Measurements from ENCODE around the gene IQSEC3.
"Not testable (repeated sequence)": the region's sequence is repeated elsewhere in the genome, so short reads cannot be mapped to it uniquely, and the experiment has no call there.

IQSEC3 gene

DNA sequence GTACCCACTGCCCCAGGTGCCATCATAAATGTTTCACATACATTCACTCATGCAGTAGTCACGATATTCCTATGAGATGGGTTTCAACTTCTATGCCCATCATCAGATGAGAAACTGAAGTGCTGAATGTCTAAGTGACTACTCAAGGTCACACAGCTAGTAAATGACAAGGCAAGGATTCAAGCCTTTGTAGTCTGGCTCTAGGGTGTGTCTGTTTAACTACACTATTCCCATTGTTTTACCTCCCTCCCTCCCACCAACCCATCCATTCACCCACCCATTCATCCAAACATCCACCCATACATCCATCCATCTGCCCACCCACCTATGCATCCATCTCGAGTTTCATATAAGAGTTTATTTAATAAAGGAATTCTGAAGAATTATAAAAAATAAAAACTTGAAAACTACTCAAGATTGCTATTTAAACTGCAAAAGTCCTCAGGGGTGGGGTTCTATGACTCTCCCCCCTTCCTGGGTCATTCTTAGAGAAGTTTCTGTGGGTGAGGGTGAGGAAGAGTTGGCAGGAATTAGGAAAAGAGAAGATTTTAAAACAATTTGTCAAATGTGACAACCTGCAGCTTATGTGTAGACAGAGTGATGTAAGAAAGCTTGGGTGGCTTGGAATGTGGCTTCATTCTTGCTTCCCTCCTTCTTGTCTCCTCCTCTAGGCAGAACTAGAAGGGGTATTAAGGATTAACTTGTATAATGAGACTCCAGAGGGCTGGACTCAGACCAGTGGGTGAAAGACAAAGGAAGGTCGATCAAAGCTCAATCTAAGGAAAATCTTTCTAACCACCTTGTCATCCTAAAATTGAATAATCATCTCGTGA lies 13.4 kb upstream of the IQSEC3 start:
- DNase-seq, result not testable (repeated sequence)

DNA sequence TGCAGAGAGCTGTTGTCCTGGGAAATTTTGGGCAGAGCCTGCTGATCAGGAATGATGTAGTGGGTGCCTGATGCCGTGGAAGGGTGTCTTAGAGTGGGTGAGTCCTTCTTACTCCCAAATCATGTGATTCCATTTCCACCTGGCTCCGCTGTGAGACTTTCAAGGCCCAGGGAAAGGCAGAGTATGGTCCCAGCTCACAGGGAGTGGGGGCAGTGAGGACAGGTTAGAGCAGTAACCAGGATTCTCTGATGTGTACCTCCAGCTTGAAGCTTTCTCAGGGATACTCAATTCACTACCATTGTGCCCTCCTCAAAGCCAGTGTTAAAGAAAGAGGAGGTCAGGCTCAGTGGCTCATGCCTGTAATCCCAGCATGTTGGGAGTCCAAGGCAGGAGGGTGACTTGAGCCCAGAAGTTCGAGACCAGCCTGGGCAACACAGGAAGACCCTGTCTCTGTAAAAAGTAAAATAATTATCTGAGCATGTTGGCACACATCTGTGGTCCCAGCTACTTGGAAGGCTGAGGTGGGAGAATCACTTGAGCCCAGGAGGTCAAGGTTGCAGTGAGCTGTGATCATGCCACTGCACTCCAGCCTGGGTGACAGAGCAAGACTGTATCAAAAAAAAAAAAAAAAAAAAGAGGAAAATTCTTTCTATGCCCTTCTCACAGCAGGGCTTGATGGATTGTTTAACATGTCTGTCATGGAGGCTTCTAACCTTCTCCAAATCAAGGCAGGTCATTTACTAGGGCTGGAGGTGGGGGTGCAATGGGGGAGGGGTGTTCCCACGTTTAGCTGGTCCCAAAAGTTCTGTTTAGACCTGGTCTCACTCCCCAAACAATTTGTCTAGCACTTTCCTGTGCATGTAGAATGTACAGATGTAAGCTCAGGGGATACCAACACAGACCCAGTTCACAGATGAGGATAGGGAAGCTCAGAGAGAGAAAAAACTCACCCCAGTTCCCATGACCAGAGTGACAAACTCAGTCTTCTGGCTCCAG lies 12.5 kb upstream of the IQSEC3 start:
- DNase-seq, result no peak

DNA sequence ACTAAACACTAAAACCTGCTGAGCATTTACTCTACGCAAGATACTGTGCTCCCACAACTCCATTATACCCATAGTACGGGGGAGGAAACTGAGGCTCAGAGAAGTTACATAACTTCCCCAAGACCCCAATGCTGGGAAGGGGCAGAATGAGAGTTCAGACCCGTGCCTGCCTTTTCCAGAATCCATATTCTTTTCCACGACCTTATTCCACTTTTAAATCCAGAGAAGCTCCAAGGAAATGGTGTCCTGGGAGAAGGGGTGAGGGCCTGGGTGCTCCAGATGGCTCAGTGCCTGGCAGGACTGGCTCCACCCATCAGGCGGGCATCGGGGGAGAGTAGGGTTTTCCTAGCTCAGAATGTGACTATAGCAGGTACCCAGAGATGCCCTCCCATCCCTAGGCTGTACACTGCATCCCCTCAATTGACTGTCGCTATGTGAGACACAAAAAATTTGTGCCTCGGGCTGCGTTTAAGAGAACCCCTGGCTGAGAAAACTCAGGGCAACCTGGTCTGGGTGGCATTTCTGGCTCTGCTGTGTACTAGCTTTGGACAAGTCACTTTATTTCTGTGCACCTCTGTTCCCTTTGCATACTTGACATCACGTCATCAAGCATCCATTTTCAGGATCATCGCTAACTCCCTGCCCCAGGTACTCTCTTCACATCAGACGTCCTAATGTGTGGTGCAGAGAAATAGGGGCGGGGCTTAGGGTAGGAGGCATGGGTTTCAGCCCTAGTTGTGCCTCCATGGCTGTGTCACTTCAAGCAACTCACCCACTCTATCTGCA lies 11.6 kb upstream of the IQSEC3 start:
- DNase-seq, result no peak

DNA sequence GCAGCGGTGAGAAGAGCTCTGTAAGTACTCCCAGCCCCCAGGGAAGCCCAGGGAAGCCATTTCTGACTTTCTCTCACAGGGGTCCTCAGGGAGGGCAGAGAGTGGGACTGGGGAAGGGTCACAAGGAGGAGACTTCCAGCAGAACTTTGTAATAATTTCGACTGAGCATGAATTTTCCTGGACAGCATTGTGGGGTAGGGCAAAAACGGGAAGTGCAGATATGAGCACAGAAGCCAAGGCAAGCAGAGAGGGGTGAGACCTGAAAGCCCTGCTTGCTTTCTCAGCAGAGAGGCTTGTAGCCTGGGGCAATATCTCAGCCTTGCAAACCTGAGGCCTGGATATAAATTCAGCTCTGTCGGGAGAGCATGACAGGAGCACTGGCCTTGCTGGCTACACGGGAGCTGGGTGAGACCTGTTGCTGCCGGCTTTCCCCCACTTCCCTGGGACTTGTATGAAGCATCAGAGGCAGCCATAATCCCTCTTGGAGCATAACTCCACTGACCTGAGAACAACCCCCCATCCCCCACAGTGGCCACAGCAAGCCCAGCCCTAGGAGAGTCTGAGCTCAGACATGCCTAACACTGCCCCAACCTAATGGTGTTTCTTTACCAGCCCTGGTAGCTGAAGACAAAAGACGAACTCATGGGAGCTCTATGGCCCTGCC lies 9.8 kb upstream of the IQSEC3 start:
- peak; percentile 88 for DNase-seq

DNA sequence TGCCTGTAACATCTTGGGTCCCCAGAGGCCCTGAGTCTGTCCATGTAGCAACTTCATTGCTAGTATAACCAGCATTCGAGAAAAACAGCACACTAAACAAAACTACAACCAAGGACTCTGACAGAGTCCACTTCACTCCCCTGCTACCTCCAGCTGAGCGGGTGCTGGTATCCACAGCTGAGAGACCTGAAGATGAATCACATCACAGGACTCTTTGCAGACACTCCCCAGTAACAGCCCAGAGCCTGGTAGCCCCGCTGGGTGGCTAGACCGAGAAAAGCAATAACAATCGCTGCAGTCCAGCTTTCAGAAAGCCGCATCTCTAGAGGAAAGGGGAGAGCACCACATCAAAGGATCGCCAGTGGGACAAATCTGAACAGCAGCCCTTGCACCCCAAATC lies 9.0 kb upstream of the IQSEC3 start:
- no peak for DNase-seq

DNA sequence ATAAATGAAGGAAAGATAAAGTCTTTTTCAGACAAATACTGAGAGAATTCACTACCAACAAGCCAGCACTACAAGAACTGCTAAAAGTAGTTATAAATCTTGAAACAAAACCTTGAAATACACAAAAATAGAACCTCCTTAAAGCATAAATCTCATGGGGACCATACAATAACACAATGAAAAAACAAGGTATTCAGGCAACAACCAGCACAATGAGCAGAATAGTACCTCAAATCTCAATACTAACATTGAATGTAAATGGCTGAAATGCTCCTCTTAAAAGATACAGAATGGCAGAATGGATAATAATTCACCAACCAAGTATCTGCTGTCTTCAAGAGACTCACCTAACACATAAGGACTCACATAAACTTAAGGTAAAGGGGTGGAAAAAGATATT lies 7.7 kb upstream of the IQSEC3 start:
- DNase-seq, result no peak

DNA sequence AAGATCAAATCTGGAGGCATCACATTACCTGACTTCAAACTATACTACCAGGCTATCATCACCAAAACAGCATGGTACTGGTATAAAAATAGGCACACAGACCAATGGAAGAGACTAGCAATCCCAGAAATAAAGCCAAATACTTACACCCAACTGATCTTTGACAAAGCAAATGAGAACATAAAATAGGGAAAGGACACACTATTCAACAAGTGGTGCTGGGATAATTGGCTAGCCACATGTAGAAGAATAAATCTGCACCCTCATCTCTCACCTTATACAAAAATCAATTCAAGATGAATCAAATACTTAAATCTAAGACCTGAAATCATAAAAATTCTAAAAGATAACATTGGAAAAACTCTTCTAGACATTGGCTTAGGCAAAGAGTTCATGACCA lies 4.7 kb upstream of the IQSEC3 start:
- DNase-seq, result not testable (repeated sequence)

DNA sequence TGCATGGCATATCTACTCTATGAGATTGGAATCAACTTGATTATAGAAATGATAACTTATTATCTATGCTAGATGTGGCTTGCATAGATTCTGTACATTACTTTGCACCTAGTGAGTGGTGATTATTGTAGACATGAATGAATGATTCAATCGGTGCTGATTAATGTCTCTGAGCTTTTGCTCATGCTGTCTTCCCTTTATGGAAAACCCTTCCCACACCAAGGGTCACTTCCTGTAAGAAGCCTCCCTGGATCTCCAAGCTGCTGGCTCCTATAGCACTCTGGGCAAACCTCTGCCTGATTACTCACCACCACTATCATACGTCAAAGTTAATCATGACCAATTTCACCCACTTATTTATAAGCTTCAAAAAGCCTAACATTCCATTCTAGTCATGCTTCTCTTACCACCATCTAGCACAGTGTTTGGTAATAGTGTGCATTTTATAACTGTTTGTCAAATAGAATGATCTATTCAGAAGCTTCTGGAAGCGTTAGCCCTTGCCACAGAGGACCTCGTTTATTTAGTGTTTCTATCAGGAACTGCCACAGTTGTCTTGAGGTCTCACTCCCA lies 990 bp upstream of the IQSEC3 start:
- DNase-seq, result not testable (repeated sequence)

DNA sequence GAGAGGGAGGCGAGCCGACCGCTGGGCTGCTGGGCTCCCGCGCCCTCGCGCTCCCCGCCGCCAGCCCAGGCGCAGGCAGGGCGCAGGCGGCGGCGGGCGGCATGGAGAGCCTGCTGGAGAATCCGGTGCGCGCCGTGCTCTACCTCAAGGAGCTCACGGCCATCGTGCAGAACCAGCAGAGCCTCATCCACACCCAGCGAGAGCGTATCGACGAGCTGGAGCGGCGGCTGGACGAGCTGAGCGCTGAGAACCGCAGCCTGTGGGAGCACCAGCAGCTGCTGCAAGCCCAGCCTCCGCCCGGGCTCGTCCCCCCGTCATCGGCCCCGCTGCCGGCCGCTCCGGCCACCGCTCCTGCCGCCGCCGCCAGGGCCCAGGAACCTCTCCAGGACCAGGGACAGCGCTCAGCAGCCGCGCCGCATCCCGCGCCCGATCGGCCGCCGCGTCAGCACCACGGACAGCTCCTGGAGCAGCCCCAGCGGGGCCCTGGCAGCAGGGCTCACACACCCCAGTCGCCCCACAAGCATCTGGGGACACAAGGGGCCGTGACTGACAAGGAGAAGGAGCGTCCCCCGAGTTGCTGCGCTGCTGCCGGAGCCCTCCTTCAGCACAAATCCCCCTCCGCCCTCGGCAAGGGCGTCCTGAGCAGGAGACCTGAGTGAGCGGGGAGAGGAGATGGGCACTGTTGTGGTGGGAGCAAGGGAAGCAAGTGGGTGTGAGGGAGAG lies 376 bp downstream of the IQSEC3 start:
- DNase-seq, result not testable (repeated sequence)

DNA sequence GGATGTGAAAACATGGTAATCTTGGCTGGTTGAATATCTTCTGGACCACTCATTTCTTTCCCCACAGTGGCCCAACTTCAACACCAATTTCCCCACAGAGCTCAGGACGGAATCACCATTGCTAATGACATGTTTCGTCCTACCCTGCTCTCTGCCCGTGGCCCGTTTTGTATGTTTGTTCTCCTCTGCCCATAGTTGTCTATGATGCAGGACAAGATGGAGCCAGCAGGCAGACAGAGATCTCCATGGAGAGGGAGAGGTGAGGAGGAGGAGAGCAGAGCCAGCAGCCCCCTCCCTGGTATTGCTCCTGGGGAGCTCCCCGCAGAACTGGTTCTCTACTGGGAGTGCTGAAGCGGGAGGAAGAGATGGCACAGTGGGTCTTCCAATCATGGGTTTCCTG lies 3.1 kb downstream of the IQSEC3 start:
- not testable (repeated sequence) for DNase-seq

DNA sequence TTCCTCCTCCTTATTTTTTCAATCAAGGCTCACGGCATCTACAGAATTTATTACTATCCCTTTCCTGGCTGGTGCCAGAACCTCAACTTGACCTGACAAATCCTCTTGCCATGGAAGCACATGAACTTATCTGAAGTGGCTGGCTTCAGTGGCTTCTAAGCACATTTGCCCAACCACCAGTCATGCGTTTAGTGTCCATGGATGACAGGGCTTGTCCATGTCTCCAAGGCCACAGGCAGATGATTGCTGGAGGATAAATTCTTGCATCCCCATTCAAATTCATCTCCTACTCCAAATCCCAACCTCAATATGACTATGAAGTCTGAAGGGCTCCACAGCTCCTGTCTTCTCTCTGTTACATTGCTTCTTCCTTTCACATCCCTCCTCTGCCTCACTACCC lies 4.0 kb downstream of the IQSEC3 start:
- DNase-seq, result not testable (repeated sequence)

DNA sequence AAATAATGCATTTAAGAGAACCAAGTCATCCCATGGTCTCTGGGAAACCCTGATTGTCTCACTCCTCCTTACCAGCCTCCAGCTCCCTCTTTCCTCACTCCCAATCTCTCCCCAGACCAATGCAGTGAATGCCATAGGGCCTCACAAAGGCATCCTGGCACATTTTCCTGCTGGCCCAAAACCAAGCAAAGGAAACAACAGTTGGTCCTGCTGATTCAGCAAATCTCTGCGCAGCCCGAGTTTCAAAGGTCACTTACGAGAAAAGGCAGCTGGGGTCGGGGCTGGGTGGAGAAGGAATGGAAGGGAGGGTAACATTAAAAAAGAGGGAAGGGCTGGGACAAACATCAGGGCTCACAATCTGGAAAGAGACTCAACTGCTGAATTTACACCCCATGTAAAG lies 5.5 kb downstream of the IQSEC3 start:
- DNase-seq, result not testable (repeated sequence)

DNA sequence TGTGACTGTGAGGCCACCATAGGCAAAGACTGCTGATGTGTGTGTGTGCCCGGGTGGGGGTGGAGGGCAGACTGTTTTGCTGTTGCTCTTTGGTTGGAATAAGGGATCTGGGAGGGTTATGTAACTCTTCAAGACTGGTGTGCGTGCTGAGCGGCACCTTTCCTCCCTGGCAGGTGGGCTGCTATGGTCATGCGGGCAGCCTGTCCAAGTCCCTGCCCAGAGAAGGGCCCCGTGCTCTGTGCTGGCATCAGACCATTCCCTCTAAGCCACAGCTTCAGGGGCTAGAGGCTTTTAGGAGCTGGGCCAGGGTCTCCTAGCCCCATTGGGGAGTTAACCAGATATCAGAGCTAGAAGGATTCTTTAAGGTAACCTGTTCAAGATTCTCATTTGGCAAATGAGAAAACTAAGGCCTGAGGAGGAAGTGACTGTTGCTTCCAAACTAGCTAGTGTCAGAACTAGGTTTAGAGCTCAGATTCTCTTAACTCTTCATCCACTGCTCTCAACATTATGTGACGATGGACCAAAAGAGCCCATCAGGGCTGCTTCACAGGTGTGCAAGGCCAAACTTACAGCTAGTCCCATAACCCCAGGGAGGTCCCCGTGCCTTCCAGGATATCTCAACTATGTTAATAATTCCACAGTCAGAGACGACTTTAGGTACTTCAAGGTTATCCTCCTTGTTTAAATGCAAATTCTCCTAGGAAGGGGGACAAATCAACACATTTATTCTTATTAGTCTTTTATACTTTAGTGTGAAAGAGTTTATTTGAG lies 8.0 kb downstream of the IQSEC3 start:
- DNase-seq, result not testable (repeated sequence)

DNA sequence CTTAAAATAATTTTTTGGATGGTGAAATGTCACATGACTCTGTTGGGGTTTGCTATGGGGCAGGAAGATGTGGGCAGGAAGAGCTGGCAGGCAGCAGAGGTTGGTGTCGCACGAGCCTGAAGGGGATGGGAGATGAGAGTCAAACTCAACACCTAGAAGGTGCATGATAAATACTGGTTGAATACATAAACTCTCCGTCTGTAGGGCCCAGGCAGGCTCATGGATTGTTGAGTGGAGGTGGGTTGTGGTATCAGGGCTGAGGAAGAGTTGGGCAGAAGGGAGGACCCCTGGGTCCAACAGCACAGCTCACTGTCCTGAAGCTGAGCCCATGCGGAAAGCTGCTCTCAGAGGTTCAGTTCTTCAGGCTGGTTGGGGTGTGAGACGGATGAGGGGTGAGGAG lies 9.0 kb downstream of the IQSEC3 start:
- not testable (repeated sequence) for DNase-seq

DNA sequence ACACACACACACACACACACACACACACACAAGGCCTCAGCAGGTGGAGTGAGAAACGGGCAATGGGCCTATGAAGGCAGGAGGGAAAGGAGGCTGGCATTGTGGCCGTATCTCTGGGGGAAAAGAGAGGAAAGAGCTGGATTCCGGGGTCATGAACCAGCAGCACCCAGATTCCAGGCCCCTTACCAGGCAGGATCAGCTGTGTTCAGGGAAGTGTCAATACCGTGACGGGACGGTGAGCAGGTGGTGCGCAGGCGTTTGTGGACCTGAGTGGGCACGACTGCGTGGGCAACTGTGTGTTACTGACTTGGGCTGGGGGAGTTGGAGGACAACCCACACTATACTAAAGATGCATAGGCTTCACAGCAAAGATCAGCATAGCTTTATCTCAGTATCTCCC lies 9.5 kb downstream of the IQSEC3 start:
- DNase-seq, result not testable (repeated sequence)

DNA sequence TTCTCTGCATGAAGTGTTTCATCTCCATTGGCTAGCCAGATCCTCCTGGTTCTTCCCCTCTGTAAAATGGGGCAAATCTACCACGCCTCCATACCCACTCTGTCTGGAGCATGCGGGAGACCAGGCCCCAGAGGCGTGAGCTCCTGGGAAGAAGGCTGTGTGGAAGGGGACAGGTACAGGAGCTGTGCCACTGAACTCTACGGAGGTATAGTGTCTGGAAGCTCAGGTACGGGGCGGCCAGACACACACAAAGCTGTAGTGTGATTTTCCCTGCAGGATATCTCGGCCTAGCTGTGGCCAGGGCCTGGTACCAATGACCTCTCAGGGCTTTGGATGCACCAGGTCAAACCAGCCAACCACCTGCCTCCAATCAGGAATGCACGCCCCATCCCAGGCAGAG lies 10.0 kb downstream of the IQSEC3 start:
- DNase-seq, result not testable (repeated sequence)

DNA sequence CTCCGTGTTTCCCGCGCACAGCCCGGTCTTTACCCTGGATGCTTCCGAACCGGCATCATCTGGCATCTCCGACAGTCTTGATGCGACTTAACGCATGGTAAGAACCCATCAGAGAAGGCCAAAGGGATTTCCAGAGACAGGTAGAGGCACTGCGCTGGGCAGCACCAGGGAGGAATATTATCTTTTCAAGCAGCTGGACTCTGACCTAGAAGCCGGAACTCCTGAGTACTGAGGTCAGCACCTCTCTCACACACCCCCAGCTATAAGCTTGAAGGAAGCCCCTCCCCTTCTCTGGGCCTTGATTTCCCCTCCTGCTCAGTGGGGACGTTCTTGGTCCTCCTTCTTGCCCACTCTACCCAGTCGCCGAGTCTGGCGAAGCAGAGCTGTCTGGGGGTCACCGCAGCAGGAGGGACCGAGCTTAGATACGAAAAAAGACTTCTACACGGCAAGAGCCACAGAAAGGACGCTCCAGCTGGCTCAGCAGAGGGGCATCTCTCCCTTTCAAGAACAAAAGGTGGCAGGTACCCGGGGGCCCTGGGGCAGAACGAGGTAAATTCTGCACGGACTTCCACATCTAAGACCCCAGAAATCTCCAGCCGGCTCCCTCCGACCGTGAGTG lies 10.6 kb downstream of the IQSEC3 start:
- DNase-seq, result not testable (repeated sequence)

DNA sequence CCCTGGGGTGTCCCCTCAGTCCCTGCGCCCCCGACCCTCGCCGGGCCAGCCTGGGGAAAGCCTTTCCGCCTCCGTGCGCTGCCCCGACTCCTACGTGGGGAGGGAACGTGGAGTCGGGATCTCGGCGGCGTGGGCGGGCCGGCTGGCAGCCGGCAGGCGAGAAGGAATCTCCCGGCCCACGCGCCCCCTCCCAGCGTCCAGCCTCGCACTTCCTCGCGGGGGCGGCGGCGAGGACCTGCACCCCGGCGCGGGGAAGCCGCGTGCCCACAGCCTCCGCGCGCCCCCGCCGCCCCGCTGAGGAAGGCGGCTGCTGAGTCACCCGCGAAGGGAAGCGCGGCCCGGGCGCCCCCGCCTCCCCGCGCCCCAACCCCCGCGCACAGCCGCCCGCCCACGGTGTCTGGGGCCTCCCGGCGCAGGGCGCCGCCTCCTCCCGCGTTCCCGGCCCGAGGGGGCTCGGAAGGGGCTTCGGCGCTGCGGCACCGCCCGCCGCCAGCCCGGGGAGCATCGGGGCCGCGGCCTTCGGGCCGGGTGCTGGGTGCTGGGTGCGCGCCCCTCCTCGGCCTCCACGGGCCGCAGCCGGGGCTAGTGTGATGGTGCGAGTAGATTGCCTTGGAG lies 11.3 kb downstream of the IQSEC3 start:
- not testable (repeated sequence) for DNase-seq

DNA sequence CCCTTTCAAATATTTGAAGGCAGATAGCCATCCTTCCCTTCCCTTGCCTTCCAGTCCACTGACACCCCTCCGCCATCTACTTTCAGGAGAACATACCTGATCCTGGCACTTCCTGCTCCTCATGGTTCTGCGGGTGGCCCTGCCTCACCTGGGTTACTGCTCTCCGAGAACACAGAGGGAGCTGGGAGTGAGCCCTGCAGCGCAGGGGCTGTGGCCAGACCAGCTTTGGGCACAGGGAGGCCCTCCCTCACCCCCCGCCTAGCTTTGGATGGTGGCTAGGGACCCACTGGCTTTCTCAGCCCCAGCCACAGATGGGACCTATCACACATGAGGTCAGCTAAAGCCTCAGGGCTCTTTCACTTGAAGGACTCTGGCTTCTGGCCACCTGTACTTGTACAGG lies 12.4 kb downstream of the IQSEC3 start:
- DNase-seq, result no peak
